GM18498 (cell line): Measurements from ENCODE around the gene CD55.
A peak's percentile ranks its signal among the peaks of the same experiment; 100 is the strongest.

ENCODE experiments used
- ATAC-seq: cut with Tn5 transposase; IDR thresholded peaks from one replicate; pipeline ENCODE4 v1.9.1; 2021; ENCODE audit warnings: mild to moderate bottlenecking, moderate library complexity; ENCODE audit not compliant: unreplicated experiment

The CD55 gene

DNA sequence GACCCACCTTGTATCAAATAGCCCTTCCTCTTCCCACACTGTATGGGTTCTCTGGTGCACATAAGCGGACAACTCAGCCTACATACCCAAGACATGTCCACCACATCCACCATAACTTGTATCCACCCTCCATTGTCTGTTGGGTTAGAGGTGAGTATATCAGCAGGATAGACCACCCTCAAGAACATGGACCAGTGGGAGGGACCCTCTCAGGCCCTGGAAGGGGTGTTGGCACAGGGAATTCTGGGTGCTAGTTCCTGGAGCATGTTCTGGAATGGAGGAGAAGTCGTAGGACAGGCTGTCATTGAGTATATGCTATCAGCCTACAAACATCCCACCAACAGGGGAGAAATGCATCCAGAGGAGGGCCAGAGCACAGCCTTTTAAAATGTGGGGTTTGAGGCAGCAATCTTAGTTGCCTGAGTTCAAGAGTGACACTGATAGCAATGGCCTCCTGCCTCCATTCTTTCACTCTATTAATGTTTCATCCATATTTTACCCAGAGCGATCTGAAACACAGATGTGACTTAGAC, 7.5 kb downstream of the CD55 start:
- no peak for ATAC-seq

DNA sequence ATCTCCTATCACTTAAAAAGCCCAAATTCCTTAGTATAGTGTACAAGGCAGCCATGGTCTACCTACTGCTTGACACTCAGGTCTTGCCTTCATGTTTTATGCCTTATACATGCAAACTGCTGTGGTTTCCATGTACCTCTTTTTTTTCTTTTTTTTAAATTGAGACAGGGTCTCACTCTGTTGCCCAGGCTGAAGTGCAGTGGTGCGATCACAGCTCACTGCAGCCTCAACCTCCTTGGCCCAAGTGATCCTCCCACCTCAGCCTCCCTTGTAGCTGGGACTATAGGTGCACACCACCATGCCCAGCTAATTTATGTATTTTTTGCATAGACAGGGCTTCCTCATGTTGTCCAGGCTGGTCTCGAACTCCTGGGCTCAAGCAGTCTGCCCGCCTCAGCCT, 8.0 kb downstream of the CD55 start:
- no peak for ATAC-seq

DNA sequence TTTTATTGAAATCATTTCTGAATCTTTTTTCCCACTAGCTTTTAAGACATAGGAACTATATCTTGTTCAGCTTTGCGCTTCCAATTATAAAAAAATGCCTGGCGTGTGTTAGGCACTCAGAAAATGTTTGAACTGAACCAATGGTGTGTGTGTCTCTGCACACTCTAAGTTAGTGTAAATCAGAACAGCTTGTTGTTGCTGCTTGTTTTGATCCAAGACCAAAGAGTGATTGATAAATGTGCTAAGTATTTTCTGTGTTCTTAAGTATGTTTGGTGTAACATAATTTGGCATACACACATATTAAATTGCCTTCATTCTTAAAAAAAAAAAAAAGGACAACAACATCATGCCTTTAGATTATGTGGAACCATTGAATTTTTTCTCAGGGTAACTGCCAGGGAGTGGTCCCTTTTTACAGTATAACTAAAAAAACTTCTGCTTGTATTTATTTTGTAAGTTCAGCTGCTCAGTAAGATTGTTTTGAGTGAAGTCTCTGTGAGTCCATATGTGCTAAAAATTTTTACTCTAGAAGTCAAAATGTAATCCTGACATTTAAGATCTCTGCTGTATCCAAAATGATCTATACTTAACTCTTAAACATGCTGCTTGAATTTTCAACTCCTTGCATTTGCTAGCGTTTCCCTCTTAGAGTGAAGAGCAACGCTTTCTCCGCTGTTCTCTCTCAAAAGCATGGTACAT, 8.7 kb downstream of the CD55 start:
- no peak for ATAC-seq

DNA sequence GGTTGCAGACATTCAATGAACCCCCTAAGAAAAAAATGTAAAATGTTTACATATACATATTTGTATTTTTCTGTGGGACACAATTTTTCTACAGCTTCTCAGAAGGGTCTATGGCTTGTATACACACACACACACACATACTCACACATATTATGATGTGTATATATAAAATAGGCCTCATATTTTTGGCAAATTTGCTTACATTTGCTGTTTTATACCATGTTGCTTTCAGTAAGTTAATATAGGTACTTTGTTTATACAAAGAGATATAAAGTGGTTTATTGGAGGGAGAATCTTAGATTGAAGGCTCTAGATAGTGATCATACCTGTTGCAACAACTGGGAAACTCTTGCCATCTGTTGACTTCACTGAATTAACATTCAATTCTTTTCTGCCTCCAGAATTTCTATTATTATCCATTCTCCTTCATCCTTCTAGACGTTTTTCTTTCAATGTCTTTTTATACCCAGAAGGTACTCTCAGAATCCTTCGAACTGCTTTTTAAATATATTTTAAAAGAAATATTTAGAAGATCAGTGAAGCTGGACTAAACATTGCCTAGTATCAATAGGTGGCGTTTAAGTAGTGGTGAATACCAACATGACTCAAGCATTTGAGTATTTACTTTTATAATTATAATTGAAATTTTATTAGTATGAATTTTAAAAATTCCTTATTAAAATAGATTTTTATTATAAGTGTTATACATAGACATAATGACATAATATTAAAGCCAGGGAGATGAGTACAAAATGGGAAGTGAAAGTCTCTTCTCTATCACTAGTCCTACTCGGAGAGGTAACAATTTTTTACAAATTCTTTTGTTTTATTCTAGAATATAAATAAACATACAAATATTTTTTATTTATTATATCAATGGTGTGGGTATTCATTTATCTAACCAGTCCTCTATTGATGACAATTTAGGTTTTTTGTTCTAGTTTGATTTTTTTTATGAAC, 10.2 kb downstream of the CD55 start:
- ATAC-seq, result no peak

DNA sequence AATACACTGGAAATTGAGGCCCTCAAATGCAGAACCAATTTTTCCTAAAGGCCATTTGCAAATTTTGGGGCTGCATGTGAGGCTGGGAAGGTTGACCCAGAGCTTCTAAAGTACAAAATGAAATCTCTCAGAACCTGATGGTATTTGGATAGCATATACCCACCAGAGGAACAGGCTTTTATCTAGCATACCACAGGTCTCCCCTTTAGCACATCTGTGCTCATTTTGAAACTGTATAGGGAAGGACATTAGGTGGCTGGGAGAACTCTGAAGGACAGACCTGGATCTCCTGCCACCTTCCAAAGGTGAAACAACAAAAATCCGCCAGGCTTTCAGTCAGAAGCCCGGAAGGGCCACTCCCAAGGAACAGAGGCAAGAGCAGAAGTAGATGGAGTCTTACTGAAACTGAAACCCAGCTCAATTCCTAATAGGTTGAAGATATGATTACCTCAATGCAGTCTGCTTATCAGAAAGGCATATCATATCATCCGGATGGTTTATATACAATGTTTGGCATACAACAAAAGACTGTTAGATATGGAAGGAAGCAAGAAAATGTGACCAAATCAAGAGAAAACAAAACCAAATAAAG, 11.6 kb downstream of the CD55 start:
- ATAC-seq, result no peak

DNA sequence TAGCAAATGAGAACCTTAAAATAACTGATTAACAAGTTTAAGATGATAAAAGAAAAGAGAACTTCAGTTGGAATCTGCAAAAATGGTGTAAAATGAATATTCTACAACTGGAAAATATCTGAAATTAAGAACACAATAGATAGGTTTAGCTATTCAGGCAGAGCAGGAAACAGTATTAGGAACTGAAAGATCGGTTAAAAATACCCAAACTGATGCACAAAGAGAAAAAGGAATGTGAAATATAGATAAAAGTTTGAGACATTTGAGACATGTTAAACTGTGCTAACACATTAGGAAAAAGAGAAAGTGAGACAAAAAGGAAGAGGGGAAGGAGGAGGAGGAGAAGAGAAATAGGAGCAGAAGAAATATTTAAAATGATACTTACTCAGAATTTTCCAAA, 12.1 kb downstream of the CD55 start:
- no peak for ATAC-seq

DNA sequence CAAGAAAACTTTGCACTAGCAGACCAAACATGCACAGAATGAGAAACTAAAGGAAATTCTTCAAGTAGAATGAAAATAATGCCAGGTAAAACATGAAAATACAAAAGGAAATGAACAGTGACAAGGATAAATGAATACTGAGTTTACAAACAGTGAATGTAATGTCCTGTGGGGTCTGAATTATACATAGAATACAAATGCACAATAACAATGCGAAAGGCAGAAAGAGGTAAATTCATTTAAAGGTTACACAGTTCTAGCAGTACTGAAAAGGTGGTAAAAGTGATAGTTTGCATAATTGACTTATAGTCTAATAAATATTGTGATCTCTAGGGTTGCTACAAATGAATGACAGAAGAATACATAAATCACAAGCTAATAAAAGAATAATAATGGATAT, 12.9 kb downstream of the CD55 start:
- no peak for ATAC-seq

DNA sequence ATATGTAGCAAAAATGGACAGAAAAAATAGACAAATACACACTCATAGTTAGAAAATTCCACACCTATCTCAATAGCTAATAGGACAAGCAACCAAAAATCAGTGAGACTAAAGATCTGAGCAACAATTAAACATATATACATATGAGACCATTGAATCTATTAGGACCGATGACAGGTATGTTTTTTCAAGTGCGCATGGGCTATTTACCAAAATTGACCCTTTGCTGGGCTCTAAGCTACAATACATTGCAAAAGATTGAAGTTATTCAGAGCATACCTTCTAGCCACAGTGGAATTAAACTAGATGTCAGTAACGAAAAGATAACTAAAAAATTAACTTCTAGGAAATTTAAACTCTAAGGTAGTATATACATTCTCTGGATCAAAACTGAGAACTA, 13.7 kb downstream of the CD55 start:
- ATAC-seq, result no peak

DNA sequence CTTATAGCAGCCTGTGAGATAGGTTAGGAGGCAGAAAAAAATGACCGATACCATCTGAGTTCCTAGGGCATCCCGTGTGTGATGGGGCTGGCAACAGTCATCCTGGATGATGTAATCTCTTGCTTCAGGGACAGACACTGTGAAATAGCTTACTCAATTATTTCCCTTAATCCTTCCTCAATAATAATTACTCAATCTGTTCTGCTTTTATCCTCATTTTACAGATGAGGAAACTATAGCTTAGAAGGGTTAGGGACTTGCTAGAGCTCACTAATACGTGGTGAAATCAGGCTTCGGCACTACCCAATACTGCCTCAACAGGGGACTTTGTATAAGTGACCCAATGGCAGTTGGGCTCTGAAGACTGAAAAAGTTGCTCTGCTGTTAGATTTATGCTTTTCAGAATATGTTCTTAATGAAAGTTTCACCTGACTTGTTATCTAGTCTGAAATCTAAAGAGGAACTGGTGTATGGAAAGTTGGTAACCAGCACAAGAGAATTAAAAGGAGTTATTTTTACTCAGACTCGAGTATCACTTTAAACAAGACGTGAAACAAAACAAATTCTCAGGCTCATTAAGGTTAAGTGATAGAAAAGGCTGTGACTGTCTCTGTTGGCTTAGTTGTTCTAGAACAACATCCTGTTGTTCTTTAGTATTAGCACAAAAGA, 14.4 kb downstream of the CD55 start:
- peak; percentile 73 for ATAC-seq

DNA sequence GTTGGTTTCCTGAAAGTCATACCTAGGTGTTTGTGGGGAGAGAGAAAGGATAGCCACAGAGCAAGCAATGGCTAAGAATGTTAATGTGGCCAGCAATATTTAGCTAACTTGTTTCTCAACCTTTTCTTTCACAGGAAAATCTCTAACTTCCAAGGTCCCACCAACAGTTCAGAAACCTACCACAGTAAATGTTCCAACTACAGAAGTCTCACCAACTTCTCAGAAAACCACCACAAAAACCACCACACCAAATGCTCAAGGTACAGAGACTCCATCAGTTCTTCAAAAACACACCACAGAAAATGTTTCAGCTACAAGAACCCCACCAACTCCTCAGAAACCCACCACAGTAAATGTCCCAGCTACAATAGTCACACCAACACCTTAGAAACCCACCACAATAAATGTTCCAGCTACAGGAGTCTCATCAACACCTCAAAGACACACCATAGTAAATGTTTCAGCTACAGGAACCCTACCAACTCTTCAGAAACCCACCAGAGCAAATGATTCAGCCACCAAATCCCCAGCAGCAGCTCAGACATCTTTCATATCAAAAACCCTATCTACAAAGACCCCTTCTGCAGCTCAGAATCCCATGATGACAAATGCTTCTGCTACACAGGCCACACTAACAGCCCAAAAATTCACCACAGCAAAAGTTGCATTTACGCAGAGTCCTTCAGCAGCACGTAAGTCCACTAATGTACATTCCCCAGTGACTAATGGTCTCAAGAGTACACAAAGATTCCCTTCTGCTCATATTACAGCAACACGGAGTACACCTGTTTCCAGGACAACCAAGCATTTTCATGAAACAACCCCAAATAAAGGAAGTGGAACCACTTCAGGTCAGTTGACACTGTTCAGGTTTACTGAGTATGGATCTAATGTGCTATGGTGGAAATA, 15.3 kb downstream of the CD55 start:
- ATAC-seq, result peak; percentile 62

DNA sequence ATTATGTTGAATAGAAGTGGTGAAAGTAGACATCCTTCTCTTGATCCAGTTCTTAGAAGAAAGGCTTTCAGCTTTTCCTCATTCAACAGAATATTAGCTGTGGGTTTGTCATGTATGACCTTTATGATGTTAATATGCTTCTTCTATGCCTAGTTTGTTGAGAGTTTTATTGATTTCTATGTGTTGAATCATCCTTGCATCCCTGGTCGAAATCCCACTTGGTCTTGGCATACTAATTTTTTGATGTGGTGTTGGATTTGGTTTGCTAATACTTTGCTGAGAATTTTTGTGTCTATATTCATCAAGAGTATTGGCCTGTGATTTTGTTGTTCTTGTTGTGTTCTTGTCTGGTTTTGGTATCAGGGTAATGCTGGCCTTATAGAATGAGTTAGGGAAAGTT, 20.9 kb downstream of the CD55 start:
- no peak for ATAC-seq

DNA sequence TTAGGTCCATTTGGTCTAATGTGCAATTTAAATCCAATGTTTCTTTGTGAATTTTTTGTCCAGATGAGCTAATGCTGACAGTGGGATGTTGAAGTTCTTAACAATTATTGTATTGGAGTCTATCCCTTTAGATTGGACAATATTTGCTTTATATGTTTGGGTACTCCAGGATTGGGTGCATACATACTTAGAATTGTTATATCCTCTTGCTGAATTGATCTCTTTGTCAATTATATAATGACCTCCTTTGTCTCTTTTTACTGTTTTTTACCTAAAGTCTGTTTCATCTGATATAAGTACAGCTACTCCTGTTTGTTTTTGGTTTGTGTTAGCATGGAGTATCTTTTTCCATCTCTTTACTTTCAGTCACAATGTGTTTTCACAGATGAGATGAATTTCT, 22.2 kb downstream of the CD55 start:
- no peak for ATAC-seq

DNA sequence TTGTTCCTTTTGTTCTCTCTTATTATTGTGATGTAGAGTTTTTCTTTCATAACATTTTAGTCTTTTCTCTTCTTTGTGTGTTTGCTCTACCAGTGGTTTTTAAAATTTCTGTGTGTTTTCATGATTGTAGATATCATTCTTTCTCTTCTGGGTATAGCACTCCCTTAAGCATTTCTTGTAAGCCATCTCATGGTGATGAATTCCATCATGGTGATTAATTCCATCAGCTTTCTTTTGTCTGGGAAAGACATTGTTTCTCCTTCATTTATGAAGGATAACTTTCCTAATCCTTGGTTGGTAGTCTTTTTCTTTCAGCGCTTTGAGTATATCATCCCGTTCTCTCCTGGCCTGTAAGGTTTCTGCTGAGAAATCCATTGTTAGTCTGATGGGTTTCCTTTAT, 22.7 kb downstream of the CD55 start:
- no peak for ATAC-seq

DNA sequence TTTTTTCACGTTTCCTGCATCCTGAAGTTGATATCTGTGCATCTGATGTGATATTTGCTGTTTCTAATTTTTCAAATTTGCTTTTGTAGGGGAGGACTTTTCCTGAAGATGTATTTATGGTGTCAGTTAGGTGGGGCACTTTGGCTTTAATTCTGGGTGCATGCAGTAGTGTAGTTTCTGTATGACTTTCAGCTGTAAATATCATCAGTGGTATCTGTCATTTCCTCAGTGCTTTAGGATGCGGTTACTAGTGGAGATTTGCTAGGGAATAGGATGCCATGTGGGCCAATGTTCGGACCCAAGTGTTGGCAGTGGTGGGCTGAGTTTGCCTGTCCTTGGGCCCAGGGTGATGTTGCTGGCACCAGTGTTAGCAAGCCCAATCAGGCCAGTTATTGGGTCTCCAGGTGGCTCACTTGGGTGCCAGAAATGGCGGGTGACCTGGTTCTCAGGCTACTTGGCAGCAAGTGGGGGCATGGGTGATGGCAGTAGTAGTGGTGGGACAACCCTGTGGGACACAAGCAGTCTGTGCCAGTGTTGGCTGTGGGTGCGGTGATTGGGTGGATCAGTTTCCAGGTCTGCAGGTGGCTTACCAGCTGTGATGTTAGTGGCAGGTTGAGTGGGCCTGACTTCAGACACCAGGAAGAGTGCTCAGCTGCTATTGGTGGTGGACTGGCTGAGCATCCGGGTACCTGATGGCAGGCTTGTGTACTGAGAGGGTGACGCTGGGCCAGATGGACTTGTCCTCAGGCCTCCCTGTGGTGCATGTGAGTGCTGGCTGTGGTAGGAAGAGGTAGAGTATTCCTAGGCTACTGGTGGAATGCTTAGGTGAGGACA, 24.4 kb downstream of the CD55 start:
- ATAC-seq, result no peak

DNA sequence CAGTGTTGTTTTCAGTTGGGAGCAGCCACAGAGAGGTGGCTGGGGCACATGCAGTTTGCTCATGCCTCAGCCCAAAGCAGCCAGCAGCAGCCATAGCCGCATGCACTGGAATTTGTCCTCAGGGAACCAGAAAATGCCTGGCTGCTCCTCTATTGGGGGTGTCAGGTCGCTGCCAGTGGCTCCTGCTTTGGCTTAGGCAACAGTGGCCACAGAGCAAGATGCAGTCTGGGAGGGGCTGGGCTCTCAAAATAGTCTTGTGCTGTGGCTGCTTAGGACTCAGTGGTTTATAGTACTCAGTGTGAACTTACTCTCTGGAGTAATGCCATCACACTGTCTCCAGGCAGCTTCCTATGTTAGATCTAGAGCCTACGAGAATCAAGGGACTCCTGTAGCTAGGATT, 25.0 kb downstream of the CD55 start:
- ATAC-seq, result no peak

DNA sequence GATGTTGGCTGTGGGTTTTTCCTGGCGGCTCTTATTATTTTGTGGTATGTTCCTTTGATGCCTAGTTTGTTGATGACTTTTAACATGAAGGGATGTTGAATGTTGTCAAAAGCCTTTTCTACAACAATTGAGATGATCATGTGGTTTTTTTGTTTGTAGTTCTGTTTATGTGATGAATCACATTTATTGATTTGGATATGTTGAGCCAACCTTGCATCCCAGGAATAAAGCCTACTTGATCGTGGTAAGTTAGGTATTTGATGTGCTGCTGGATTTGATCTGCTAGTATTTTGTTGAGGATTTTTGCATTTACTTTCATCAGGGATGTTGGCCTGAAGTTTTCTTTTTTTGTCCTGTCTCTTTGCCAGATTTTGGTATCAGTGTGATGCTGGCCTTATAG, 28.5 kb downstream of the CD55 start:
- no peak for ATAC-seq

DNA sequence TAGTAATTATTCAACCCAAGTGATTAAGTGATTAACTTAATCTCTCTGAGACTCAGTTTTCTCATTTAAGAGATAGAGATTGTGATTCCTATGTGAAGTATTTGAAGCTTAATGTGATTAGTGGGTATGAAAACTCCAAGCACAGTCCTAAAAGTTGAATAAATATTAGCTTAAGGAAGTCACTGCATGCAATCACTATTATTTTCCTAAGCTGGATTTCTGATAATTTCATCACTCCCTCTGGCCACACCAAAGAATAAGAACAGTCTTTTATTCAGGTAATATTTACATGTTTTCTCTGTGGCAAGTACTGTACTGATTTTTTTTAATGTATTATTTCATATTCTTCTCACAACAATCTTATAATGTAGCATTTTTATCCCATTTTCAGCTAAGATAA, 31.1 kb downstream of the CD55 start:
- no peak for ATAC-seq

DNA sequence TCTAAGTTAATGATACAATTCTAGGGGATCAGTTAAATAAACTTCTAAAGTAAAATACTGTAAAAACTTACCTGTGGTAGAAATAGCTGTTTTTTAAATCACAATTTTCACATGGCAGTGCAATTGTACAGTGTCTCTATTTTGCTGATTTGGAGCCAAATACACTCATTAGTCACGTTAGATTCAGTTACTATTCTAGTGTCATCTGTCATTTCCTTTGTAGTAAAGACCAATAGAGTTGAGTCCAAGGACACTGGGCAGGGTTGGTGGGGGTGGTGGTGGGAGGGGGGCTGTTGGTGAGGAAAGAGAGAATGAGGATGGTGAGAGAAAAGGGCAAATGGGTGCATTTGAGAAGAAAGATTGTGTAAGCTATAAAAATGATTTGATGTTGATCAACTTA, 33.6 kb downstream of the CD55 start:
- no peak for ATAC-seq
